Neural crest cell (in vitro differentiated cells): ENCODE results near the gene GRB2. TPM values are rescaled to one million over a fixed set of nuclear protein-coding genes. Genes with fewer than 3 reads are reported as not detected.

Source experiments
- DNase-seq: peaks from one replicate; pipeline ENCODE4 v3.0.0; 2021; ENCODE audit warnings: low read depth, mixed read lengths, low spot score
- H3K27ac Mint-ChIP-seq: one replicate; pipeline ENCODE4 v1.8.0; 2021; ENCODE audit warnings: mild to moderate bottlenecking, mixed read lengths; ENCODE audit not compliant: unreplicated experiment
- H3K27me3 Mint-ChIP-seq: 2 replicates; pipeline ENCODE4 v1.8.0; 2021; ENCODE audit warnings: low read depth, mild to moderate bottlenecking, mixed read lengths
- H3K36me3 Mint-ChIP-seq: 2 replicates; pipeline ENCODE4 v1.8.0; 2021; ENCODE audit warnings: low read depth, mild to moderate bottlenecking, mixed read lengths
- H3K4me1 Mint-ChIP-seq: 2 replicates; pipeline ENCODE4 v1.8.0; 2021; ENCODE audit warnings: mixed read lengths
- H3K4me3 Mint-ChIP-seq: one replicate; pipeline ENCODE4 v1.8.0; 2021; ENCODE audit warnings: mild to moderate bottlenecking, mixed read lengths
- H3K9me3 Mint-ChIP-seq: 2 replicates; pipeline ENCODE4 v1.8.0; 2021; ENCODE audit warnings: mixed read lengths
- CTCF ChIP-seq: fragments of 200-600 bp; sonication (generic); conservative IDR thresholded peaks from 2 replicates; pipeline ENCODE4 v1.5.0; 2021; ENCODE audit warnings: antibody characterized with exemption, mild to moderate bottlenecking
- total RNA-seq: library from RNA; stranded (reverse); gene quantifications from 2 replicates; pipeline ENCODE4 v1.2.1, GENCODE V29; 2021

GRB2 gene
- total RNA-seq, 1 donor from 2014 or later = 79.4 TPM

- H3K4me1 Mint-ChIP-seq = peaks cover 10% of the 10 kb centered on the region
- H3K4me3 Mint-ChIP-seq = no peak overlapping the region
- no peaks in the 10 kb centered on the region for H3K9me3 Mint-ChIP-seq
- H3K27ac Mint-ChIP-seq = no peak overlapping the region
- no peak for TF ChIP-seq CTCF
- H3K36me3 Mint-ChIP-seq = no peaks in the 10 kb centered on the region
- H3K27me3 Mint-ChIP-seq = peaks cover 55% of the 10 kb centered on the region
- no peak for DNase-seq
Measured at GRCh38 chr17:75416006-75416405, 10.5 kb upstream of the GRB2 start.

GRCh38 chr17:75414488-75414887, 9.0 kb upstream of the GRB2 start:
- peaks cover 65% of the 10 kb centered on the region for H3K27me3 Mint-ChIP-seq
- no peak overlapping the region for H3K4me3 Mint-ChIP-seq
- H3K4me1 Mint-ChIP-seq = peaks cover 10% of the 10 kb centered on the region
- H3K36me3 Mint-ChIP-seq = no peaks in the 10 kb centered on the region
- no peak for DNase-seq
- H3K27ac Mint-ChIP-seq = no peak overlapping the region
- no peak for TF ChIP-seq CTCF
- H3K9me3 Mint-ChIP-seq = no peaks in the 10 kb centered on the region

GRCh38 chr17:75412455-75413317, 7.2 kb upstream of the GRB2 start:
- Mint-ChIP-seq H3K36me3 (no peaks in the 10 kb centered on the region), H3K27ac (no peak overlapping the region), H3K9me3 (no peaks in the 10 kb centered on the region), H3K4me1 (peaks cover 10% of the 10 kb centered on the region), H3K4me3 (peak overlapping the region; percentile 70), H3K27me3 (peaks cover 68% of the 10 kb centered on the region)
- peak; percentile 88 for TF ChIP-seq CTCF
- peak; percentile 64 for DNase-seq

- no peak for TF ChIP-seq CTCF
- Mint-ChIP-seq H3K4me1 (peaks cover 13% of the 10 kb centered on the region), H3K9me3 (no peaks in the 10 kb centered on the region), H3K27me3 (peaks cover 71% of the 10 kb centered on the region), H3K36me3 (no peaks in the 10 kb centered on the region), H3K4me3 (no peak overlapping the region), H3K27ac (no peak overlapping the region)
- DNase-seq = no peak
Measured at GRCh38 chr17:75411328-75412067, 6.0 kb upstream of the GRB2 start.

- peaks cover 58% of the 10 kb centered on the region for H3K27me3 Mint-ChIP-seq
- no peaks in the 10 kb centered on the region for H3K9me3 Mint-ChIP-seq
- no peak for TF ChIP-seq CTCF
- no peak overlapping the region for H3K27ac Mint-ChIP-seq
- peaks cover 22% of the 10 kb centered on the region for H3K4me1 Mint-ChIP-seq
- DNase-seq = no peak
- H3K4me3 Mint-ChIP-seq = no peak overlapping the region
- no peaks in the 10 kb centered on the region for H3K36me3 Mint-ChIP-seq
Measured at GRCh38 chr17:75410141-75410540, 4.7 kb upstream of the GRB2 start.
